ENCODE results near the gene PIMREG.

The PIMREG gene

GRCh38 chr17:6462692-6463091, 18.4 kb downstream of the PIMREG start:
- no peak for DNase-seq

DNA sequence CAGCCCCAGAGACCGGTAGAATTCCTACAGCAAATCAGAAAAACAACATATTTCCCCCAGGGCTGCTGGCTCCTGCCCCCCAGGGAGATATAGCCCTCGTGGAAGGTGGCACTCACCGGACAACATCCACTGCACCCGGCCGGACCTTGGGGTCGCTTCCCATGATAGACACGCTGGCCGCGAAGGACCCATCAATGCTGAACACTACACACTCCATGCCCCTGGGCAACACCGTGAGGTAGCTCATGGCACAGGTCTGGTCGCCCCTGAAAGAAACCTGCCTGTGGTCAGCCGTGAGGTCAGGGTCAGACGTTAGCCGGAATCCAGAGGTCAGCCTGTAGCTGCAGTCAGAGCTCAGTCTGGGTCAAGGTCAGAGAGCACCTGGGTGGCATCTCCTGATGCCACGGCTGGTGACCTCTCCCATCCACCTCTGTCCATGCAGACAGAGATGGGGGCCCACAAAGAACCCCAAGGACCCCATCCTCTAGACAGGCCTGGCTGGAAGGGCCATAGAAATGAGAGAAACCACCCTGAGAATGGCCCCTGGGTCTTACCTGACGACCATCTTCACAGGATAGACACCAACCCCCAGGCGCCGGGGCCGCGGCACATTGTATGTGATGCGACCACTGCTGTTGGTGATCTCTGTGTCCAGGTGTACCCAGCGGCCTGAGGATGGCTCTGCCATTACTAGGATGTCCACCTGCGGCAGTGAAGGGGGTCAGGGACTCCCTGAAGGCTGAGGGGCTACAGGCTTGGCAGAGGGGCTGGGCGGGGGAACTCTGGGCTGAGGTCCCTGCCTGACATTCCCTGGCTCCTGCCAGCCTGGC, 19.6 kb downstream of the PIMREG start:
- no peak for DNase-seq

GRCh38 chr17:6464446-6465041, 20.3 kb downstream of the PIMREG start:
- no peak for DNase-seq

DNA sequence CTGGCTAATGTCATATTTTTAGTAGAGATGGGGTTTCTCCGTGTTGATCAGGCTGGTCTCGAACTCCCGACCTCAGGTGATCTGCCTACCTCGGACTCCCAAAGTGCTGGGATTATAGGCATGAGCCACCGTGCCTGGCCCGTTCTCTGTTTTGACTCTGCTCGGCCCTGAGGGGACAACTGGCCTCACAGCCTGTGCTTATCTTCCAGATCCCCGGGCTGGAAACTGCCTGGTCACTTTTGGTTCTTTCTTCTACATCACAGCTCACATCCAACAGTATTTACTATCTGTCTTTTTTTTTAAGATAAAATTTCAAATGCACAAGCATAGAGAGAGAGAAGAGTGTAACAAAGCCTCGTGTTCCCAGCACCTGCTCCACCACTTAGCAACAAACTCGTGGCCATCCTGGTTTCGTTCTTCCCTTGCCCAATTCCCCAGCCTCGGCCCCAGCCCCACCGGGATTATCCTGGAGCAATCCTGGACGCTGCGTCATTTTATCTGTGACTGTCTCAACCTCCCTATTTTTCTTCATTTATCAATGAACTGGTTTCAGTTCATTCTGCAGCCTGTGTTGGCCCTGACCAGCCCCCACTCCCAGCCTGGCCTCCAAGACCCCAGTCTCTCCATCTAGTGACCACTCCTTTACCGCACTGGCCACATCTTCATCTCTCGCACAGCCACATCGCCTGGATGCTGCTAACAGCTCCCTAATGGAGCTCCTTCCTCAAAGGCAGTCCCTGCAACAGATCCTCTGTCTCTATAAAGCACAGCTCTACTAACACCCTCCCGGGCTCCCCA, 21.1 kb downstream of the PIMREG start:
- no peak for DNase-seq

- DNase-seq: no peak
These were observed 23.3 kb downstream of the PIMREG start for GRCh38 chr17:6467567-6467966.

DNA sequence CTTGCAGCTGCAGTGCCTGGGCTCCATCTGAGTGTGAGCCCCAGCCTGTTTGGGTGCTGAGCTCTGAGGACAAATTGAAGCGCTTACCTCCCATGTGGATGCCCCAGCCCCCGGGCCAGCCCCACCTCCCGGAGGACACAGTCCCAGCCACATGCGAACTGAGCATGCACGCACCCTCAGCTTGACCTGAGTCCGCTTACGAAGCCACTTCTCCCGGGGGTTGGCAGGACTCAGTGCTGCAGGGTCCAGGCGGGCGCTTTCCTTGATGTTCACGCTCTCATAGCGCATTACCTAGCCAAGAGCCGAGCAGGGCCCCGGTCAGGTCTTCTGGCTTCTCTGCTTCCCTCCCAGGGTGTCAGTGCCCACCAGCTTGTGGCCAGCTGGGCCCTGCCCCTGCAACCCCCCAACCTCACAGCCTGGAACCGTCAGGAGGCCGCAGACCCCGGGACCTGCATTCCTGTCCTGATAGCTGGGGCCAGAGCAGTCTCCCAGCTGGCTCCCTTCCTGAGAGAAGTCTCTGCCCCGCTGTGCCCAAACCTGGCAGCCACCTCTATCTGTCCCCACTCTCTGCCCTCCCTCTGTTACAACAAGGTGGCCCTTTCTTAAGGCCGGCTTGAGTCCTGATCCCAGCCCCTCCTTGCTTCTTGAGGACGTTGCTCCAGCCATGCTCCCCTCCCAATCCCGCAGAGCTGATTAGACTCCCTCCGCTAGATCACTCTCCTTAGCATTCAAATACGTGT, 24.0 kb downstream of the PIMREG start:
- DNase-seq: peak in 1 of 14 donors; percentile 54

GRCh38 chr17:6470146-6470718, 26.0 kb downstream of the PIMREG start:
- no peak for DNase-seq

- DNase-seq: no peak
These were observed 26.7 kb downstream of the PIMREG start for GRCh38 chr17:6470751-6471521.

DNA sequence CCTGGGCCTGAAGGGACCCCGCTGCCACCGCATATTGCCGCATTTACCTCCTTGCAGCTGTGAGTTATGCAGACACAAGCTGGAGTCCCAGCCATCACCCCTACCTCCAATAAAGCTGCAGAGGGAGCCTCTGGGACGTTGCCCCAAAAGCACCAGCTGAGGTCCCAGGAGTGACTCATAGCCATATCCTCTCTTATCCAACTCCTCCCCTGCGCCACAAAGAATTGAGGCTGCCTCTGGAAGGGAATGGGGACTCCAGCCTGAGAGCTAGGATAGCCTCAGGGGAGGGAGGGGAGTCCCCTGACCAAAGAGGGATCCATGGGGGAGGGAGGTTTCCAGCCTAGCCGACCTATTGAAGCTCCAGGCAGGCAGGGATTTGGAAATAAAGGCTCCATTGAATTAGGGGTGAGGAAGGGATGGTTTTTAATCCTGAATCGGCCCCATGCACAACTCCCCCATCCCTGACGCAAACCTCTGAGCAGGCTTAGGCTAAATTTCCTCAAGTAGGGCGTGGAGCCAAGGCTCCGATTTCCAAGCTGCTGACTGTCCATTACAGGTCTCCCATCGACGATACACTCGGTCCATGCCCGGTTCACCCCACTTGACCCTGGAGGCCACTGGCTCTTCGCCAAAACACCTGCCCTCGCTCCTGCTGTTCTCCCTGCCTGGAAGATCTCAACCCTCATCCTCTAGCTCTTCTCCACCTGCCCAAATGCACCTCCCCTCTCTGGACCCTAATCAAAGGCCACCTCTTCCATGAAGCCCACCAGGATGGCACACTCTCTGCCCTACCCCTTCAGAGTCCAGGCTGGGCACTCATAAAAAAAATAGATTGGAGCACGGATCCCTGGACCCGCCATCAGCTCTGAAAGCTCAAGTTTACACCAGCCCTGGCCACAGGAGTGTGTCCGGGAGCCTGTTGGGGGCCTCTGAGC, 27.5 kb downstream of the PIMREG start:
- DNase-seq: peak in 1 of 14 donors; percentile 25

- DNase-seq: no peak
These were observed 28.3 kb downstream of the PIMREG start for GRCh38 chr17:6472517-6472916.

- peak in 11 of 14 donors; percentile 7 to 78 (median 50) for DNase-seq
These were observed 29.0 kb downstream of the PIMREG start for GRCh38 chr17:6473128-6473767.

GRCh38 chr17:6474376-6474775, 30.1 kb downstream of the PIMREG start:
- no peak for DNase-seq

DNA sequence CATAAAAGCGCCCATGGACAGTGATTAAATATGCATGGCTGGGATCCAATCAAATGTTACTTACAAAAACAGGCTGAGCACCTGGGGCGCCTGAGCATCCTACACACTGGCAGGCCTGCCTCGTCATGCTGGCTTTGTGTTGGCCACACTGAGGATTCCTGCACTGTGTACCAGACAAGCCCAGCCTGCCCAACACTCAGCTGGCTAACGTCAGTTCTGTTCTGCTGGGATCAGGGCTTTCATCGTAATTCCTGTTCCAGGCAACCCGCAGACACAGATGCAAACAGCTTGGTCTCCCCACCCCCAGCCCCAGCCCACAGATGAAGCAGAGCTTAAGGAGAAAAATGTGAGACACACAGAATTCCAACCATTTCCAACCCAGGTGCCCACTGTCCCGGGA, 30.7 kb downstream of the PIMREG start:
- DNase-seq: peak in 1 of 14 donors; percentile 60

DNA sequence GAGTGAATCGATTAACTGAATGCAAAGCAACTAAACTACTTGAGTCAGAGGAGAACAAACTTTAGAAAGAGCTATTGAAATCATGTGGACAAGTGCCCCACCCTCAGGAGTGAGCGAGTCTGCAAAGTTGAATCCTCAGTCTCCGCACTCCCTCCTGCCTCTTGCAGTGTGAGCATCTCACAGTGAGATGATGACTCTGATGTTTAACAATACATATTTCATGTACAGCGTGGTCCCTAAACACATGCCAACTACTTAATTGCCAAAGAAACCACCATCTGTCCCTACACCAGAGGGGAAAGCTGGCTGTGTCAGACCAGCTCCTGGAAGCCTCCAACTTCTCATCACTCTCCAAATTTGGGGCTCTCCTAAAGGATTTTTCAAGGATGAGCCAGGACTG, 31.2 kb downstream of the PIMREG start:
- DNase-seq: peak in 1 of 14 donors; percentile 64

DNA sequence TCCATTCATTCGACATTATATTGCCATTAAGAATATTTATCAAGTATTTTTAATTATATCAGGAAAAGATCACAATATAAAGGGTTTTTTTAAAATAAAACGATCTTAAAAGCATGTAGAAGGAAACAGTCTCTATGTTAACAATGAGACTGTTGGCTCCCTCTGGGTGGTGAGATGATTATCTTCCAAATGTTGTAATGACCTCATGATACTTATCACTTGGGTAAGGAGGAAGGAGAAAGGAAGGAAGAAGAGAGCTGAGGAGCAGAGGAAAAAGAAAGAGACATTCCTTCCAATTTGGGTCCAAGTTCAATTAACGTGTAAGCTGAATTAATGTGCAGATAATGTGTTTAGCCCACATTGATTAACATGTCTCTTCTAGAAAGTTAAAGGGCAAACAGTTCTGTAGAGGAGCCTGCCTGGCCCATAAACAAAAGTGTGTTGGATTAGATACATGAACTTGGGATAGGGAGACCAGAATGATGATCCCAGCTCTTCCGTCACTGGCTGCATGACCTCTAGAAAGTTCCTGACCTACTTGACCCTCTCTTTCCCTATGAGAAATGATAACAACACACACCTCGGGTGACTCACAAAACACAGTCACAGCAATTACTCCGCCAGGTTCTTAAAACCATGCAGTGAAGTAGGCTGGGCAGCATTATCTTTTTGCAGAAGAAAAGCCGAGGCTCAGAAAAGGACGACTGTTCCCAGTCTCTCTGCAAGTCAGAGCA, 32.0 kb downstream of the PIMREG start:
- DNase-seq: no peak

- no peak for DNase-seq
These were observed 32.5 kb downstream of the PIMREG start for GRCh38 chr17:6476810-6477179.

DNA sequence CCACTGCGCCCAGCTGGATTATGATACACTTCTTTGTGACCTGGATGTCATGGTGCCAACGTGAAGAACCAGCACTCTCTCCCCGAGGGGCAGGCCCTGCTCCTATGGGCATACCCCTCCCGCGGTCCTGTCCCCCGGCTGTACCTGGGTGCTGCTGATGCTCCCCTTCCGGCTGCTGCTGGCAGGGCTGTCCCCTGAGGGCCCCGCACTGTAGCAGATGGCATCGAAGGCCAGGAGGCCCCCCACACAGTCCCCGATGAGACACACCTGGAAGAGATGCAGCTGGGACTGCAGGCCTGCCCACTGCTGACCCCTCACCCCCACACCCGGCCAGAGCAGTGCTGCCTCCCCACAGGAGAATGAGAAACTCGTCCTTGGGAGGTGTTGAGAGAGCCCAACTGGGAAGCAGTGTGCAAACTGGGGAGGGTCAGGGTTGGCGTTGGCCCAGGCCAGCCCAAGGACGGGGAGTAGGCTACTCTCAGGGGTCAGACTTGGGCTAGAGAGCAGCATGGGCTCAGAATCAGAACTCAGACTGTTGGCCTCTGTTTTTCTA, 33.7 kb downstream of the PIMREG start:
- no peak for DNase-seq

DNA sequence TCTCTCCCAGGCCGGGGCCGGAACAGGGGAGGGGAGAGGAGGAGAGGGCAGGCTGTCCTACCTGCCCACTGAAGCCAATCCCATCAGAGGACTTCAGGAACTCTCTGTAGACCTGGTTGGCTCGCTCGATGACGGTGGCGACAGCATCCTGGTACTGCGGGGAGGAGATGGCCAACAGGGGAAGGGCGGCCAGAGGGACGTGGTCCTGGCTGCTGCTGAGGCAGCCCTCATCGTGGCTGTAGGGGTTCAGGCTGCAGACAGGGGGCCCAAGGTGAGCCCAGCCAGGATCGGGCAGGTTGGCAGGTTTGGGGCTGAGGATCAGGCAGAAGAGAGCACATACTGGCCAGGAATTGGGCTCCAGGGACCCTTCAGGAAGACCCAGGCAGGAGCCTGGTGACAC, 34.2 kb downstream of the PIMREG start:
- no peak for DNase-seq

Data from C1 segment of cervical spinal cord (tissue), 14 donors.